GM21447 (cell line): ENCODE measurements around the gene PHC3.
A peak's percentile ranks its signal among the peaks of the same experiment; 100 is the strongest.
"Not testable (repeated sequence)": the region's sequence is repeated elsewhere in the genome, so short reads cannot be mapped to it uniquely, and the experiment has no call there.

Experiments
- ATAC-seq: cut with Tn5 transposase; IDR thresholded peaks from one replicate; pipeline ENCODE4 v1.9.1; 2021; ENCODE audit not compliant: unreplicated experiment

The PHC3 gene

GRCh38 chr3:170180908-170181885 lies at the start of gene PHC3:
Gene PHC3 (minus strand): TSS chr3:170181733. CDS start chr3:170181715, 18 bp downstream.
- peak; percentile 68 for ATAC-seq

- ATAC-seq, result no peak
Measured at GRCh38 chr3:170228093-170228766, 46.7 kb upstream of the PHC3 start.

- ATAC-seq, result no peak
Measured at GRCh38 chr3:170226426-170226960, 45.0 kb upstream of the PHC3 start.

GRCh38 chr3:170225166-170225565 lies 43.6 kb upstream of the PHC3 start:
- no peak for ATAC-seq

- ATAC-seq, result peak; percentile 22
Measured at GRCh38 chr3:170222647-170223541, 41.4 kb upstream of the PHC3 start.

- peak; percentile 96 for ATAC-seq
Measured at GRCh38 chr3:170221924-170222646, 40.6 kb upstream of the PHC3 start, which contains the start of gene PRKCI. Gene PRKCI (plus strand): TSS chr3:170222424. CDS start chr3:170222670, 246 bp downstream.

- no peak for ATAC-seq
Measured at GRCh38 chr3:170220871-170221270, 39.3 kb upstream of the PHC3 start.

- no peak for ATAC-seq
Measured at GRCh38 chr3:170219850-170220249, 38.3 kb upstream of the PHC3 start.

GRCh38 chr3:170211668-170212067 lies 30.1 kb upstream of the PHC3 start:
- ATAC-seq, result no peak

- ATAC-seq, result no peak
Measured at GRCh38 chr3:170207717-170208116, 26.2 kb upstream of the PHC3 start.

- ATAC-seq, result not testable (repeated sequence)
Measured at GRCh38 chr3:170206164-170206762, 24.7 kb upstream of the PHC3 start.

GRCh38 chr3:170205302-170205701 lies 23.8 kb upstream of the PHC3 start:
- peak; percentile 52 for ATAC-seq

GRCh38 chr3:170204509-170204908 lies 23.0 kb upstream of the PHC3 start:
- ATAC-seq, result no peak

GRCh38 chr3:170204023-170204472 lies 22.5 kb upstream of the PHC3 start:
- ATAC-seq, result no peak

- no peak for ATAC-seq
Measured at GRCh38 chr3:170203457-170203856, 21.9 kb upstream of the PHC3 start.

- ATAC-seq, result no peak
Measured at GRCh38 chr3:170201527-170201926, 20.0 kb upstream of the PHC3 start.

- no peak for ATAC-seq
Measured at GRCh38 chr3:170200987-170201386, 19.5 kb upstream of the PHC3 start.

- ATAC-seq, result no peak
Measured at GRCh38 chr3:170196833-170197232, 15.3 kb upstream of the PHC3 start.

GRCh38 chr3:170195759-170196158 lies 14.2 kb upstream of the PHC3 start:
- ATAC-seq, result not testable (repeated sequence)
